Activated naive CD8-positive, alpha-beta T cell treated with anti-CD3 and anti-CD28 coated beads, Interleukin-2, amount 50 U/mL, for 24 hours (primary cell): ENCODE results near the gene GIN1.

Source experiments
- ATAC-seq: fragments of 150-1000 bp; cut with Tn5 transposase; one replicate; pipeline ENCODE4 v1.10.0; 2021
- DNase-seq: peaks from one replicate; pipeline ENCODE4 v3.0.0; 2021
- H3K27ac Mint-ChIP-seq: one replicate; pipeline ENCODE4 v1.8.0; 2021; ENCODE audit warnings: mild to moderate bottlenecking, mixed read lengths
- H3K27me3 Mint-ChIP-seq: one replicate; pipeline ENCODE4 v1.8.0; 2021; ENCODE audit warnings: mixed read lengths
- H3K36me3 Mint-ChIP-seq: one replicate; pipeline ENCODE4 v1.8.0; 2021; ENCODE audit warnings: low read depth, mixed read lengths
- H3K4me1 Mint-ChIP-seq: one replicate; pipeline ENCODE4 v1.8.0; 2021; ENCODE audit warnings: mixed read lengths
- H3K4me3 Mint-ChIP-seq: one replicate; pipeline ENCODE4 v1.8.0; 2021; ENCODE audit warnings: mild to moderate bottlenecking, moderate library complexity, mixed read lengths
- H3K9me3 Mint-ChIP-seq: one replicate; pipeline ENCODE4 v1.8.0; 2021; ENCODE audit warnings: mixed read lengths

Gene GIN1

DNA sequence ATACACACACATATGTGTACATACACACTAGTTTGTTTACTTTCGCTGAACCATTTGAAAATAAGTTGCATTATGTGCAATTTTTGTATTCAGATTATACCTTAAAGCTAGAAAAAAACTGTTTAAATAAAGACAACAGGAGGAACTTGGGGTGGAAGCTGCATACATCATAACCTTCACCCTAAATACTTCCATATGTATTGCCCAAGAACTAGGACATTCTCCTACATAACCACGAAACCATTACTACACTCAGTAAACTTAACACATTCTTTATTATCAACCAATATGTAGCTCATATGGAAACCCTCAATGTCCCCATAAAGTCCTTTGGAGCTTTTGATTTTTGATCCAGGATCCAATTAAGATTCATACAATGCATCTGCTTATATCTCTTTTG lies 83.3 kb downstream of the GIN1 start:
- no peak for DNase-seq
- no peak overlapping the region for H3K27ac Mint-ChIP-seq
- no peak overlapping the region for H3K4me3 Mint-ChIP-seq
- no peaks in the 10 kb centered on the region for H3K4me1 Mint-ChIP-seq
- ATAC-seq, result no peak
- peaks cover 3% of the 10 kb centered on the region for H3K36me3 Mint-ChIP-seq
- peaks cover 2% of the 10 kb centered on the region for H3K27me3 Mint-ChIP-seq
- H3K9me3 Mint-ChIP-seq, result no peaks in the 10 kb centered on the region
